GM12864 (cell line): ENCODE results near the gene PTGIS.

Source experiments
- DNase-seq: peaks from one replicate; pipeline ENCODE4 v3.0.0-alpha.2; 2011; ENCODE audit warnings: low read depth
- H3K4me3 ChIP-seq: 2 replicates; pipeline ENCODE4 v1.5.1; 2011; ENCODE audit warnings: mild to moderate bottlenecking, low read depth, low read length, control low read depth
- CTCF ChIP-seq: IDR thresholded peaks from 2 replicates; pipeline ENCODE4 v1.5.1; 2011; ENCODE audit warnings: low read depth, mild to moderate bottlenecking, moderate library complexity, low read length, control low read depth, inconsistent platforms; ENCODE audit errors: missing control alignments

Gene PTGIS

GRCh38 chr20:49464556-49464955 lies 103.4 kb downstream of the PTGIS start:
- H3K4me3 ChIP-seq: no peak overlapping the region
- no peak for TF ChIP-seq CTCF
- no peak for DNase-seq

GRCh38 chr20:49462626-49463025 lies 105.3 kb downstream of the PTGIS start:
- no peak overlapping the region for H3K4me3 ChIP-seq
- no peak for DNase-seq
- no peak for TF ChIP-seq CTCF

- TF ChIP-seq CTCF: no peak
- no peak overlapping the region for H3K4me3 ChIP-seq
- DNase-seq: no peak
Measured at GRCh38 chr20:49461894-49462620, 105.9 kb downstream of the PTGIS start.

- DNase-seq: no peak
- no peak overlapping the region for H3K4me3 ChIP-seq
Measured at GRCh38 chr20:49460916-49461315, 107.0 kb downstream of the PTGIS start.

GRCh38 chr20:49460131-49460530 lies 107.8 kb downstream of the PTGIS start:
- DNase-seq: no peak
- no peak overlapping the region for H3K4me3 ChIP-seq
- no peak for TF ChIP-seq CTCF

More at GRCh38 chr20:49460916-49461315, 107.0 kb downstream of the PTGIS start:
- TF ChIP-seq CTCF: no peak

GRCh38 chr20:49459684-49460083 lies 108.3 kb downstream of the PTGIS start:
- H3K4me3 ChIP-seq: no peak overlapping the region
- no peak for TF ChIP-seq CTCF
- no peak for DNase-seq

- no peak for TF ChIP-seq CTCF
- no peak for DNase-seq
- no peak overlapping the region for H3K4me3 ChIP-seq
Measured at GRCh38 chr20:49457444-49457843, 110.5 kb downstream of the PTGIS start.
